GM18519 (cell line): ENCODE data around the gene ARL13B.

Experiments
- ATAC-seq: cut with Tn5 transposase; IDR thresholded peaks from one replicate; pipeline ENCODE4 v1.9.1; 2021; ENCODE audit warnings: mild to moderate bottlenecking, moderate library complexity; ENCODE audit not compliant: unreplicated experiment, low FRiP score

ARL13B gene

GRCh38 chr3:94093151-94093550, 113.2 kb downstream of the ARL13B start:
- ATAC-seq, result no peak

- no peak for ATAC-seq
These were observed 115.2 kb downstream of the ARL13B start for GRCh38 chr3:94095111-94095510.

- ATAC-seq, result no peak
These were observed 118.5 kb downstream of the ARL13B start for GRCh38 chr3:94098452-94098851.

GRCh38 chr3:94099311-94099710, 119.4 kb downstream of the ARL13B start:
- no peak for ATAC-seq

GRCh38 chr3:94101860-94102259, 121.9 kb downstream of the ARL13B start:
- ATAC-seq, result no peak
